ENCODE measurements around the gene TBC1D22A. TPM values are rescaled to one million over a fixed set of nuclear protein-coding genes. Genes with fewer than 3 reads are reported as not detected.

TBC1D22A gene
- total RNA-seq, 1 donor from 2014 or later, result 20.1 TPM

DNA sequence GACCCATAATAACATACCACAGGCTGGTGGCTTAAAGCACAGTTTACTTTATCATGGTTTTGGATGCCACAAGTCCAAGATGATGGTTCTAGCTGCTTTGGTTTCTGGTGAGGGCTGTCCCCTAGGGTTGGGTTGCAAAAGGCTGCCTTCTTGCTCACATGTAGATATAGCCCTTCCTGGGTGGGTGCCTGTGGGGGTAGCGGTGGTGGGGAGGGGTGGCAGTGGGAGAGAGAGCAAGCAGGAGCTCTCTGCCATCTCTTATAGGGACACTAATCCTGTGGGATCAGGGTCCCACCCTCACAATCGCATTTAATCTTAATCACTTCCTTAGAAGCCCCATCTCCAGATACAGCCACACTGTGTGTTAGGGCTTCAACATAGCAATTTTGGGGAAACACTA lies 245.0 kb downstream of the TBC1D22A start:
- no peak for DNase-seq (ENCODE audit: low spot score)
- intact Hi-C loops (cut with DNase I), result no loop called here

DNA sequence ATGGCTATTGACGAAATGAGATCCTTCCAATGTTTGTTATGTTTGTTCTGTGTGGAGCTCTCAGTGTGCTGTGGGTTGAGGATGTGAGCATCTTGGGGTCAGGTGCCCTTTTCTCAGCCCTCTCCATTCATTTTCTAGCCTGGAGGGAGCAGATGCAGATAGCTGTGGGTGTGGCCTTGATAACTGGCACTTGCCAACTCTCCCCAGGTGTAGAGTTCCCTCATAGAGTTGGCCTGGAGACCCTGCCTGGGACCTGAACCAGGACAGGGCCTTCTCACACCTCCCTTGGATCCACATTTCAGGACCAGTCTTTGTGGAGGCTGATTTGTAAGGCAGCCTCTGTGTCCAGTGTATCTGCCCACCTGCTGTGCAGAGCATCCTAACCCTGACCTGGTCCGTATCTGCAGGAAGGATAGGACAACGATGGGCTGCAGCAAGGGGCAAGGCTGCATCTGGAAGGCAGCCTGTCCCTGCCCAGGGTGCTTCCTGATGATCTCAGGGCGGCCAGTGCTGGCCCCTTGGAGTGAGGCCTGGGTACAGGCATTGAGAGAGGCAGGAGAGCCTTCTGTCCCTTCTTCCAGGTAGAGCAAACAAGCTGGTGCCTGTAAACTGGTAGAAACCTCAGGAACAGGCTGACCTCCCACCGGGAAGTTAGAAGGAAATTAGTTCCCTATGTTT lies 245.9 kb downstream of the TBC1D22A start:
- intact Hi-C loops (cut with DNase I), result no loop called here
- DNase-seq (ENCODE audit: low spot score), result no peak

GRCh38 chr22:47009304-47010101 lies 247.1 kb downstream of the TBC1D22A start:
- intact Hi-C loops (cut with DNase I), result no loop called here
- no peak for DNase-seq (ENCODE audit: low spot score)

- DNase-seq (ENCODE audit: low spot score), result no peak
- intact Hi-C loops (cut with DNase I), result no loop called here
Observed at GRCh38 chr22:47010211-47010610, 247.8 kb downstream of the TBC1D22A start.

- DNase-seq (ENCODE audit: low spot score), result no peak
- intact Hi-C loops (cut with DNase I), result no loop called here
Observed at GRCh38 chr22:47011131-47011858, 248.8 kb downstream of the TBC1D22A start.

- intact Hi-C loops (cut with DNase I), result no loop called here
- no peak for DNase-seq (ENCODE audit: low spot score)
Observed at GRCh38 chr22:47011859-47012258, 249.4 kb downstream of the TBC1D22A start.

DNA sequence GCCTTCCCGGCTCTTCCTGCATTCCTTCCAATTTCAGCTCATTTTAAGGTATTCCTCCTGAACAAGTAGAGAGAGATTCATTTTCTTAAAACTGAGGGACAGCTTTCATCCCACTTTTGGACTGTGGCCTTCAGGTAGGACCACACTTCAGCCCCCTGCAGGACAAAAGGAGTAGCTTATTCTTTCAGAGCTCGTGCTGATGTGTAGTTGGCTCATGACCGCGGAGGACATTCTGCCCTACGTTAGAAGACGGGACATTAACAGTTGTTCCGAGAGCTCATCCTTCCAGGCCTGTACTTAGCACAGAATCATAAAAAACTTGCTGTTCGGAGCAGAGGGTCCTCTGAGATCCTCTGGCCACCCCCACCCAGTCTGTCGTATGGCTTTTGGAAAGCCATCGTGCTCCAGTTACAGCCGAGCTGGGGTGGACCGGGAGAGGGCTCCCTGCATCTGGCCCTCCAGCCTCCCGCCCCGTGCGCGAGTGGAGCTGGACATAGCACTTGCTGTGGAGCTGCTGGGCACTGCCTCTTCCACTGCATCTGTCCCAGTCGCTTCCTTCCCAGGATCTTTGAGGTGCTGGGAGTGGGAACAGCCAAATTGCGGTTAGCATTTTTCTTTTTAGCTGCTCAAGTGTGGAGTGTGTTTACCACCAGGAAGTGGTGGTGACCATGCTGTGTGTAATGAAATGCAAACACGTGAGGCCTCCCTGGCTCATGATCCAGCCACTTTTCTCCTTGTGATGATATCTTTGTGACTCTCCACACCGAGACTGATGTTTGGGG lies 250.3 kb downstream of the TBC1D22A start:
- intact Hi-C loops (cut with DNase I), result no loop called here
- no peak for DNase-seq (ENCODE audit: low spot score)

DNA sequence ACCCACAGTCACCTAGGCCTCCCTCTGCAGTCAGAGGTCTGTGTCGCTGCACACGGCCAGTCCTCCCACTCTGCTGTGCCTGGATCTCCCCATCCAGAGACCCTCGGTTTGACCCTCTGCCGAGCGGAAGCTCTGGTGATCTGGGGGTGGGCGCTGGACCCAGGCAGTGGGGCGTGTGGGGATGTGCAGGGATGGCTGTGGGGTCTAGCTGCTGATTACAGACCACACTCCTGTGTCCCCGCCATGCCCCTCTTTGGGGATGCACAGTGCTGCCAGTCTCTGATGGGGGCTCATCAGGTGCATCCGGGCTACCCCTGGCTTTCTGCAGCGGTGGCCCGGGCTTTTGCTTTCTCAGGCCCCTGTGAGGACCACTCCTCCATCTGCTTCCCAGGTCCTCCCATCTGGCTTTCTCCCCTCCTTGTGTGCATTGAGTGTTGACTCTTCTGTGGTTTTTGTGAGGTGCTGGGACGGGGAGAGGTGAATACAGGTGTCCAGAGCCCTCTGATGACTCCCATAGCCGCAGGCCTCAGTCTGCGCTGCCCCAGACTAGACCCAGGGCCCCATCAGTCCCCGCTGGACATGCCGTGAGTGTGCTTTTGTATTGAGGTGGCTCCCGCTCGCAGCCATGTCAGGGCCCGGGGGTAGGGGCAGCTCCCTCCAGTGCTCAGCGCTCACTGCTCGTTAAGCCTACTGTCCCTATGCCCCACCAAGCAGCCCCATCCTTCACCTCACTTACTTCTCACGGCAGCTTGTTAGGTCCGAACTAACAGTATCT lies 251.6 kb downstream of the TBC1D22A start:
- no peak for DNase-seq (ENCODE audit: low spot score)
- intact Hi-C loops (cut with DNase I), result no loop called here

- no peak for DNase-seq (ENCODE audit: low spot score)
- intact Hi-C loops (cut with DNase I), result no loop called here
Observed at GRCh38 chr22:47014636-47015345, 252.3 kb downstream of the TBC1D22A start.

DNA sequence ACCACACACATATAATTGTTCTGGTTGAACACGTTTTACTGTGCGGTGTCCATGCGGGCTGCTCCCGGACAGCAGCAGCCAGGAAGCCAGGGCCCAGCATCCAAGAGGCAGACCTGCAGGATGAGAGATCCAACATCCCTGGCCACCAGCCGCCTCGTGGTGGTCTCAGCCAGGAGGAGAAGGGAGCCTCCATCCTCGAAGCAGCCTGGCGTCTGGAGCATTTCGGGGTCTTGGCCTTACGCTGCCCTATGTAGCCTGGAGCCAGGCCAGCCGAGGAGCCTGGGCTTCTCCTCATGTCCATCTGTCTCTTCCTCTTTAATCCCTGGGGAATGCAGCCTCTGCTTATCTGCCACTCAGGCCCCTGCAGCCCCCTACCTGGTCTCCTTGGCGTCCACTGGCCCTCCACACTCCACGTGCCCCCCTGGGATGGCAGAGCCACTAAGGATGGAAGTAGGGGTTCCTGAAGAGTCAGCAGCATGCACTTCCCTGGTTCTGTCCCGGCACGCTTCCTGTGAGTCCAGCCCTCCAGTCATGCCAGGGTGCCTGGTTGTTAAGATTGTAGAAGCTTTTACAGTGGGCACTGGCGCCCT lies 253.2 kb downstream of the TBC1D22A start:
- intact Hi-C loops (cut with DNase I), result no loop called here
- DNase-seq (ENCODE audit: low spot score), result no peak

DNA sequence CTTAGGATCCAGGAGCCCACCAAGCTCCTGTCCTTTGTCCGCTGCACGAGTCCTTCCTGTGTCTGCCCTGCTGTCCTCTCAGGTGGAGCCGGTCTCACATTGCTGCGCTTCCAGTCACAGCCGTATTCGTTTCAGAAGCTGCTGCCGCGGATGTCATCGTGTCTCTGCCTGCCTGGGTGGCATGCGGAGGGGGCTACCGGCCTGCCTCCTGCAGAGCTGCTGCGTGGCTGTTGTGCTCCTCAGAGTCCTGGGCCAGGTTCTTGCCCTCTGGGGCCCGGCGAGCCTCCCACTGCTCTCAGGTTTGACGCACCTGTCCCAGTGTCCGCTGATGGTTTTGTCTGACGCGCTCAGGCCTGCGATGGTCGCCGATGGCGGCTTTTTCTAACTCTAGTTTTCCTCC lies 254.2 kb downstream of the TBC1D22A start:
- DNase-seq (ENCODE audit: low spot score), result no peak
- intact Hi-C loops (cut with DNase I), result no loop called here

- intact Hi-C loops (cut with DNase I), result no loop called here
- DNase-seq (ENCODE audit: low spot score), result no peak
Observed at GRCh38 chr22:47017245-47017644, 254.8 kb downstream of the TBC1D22A start.

DNA sequence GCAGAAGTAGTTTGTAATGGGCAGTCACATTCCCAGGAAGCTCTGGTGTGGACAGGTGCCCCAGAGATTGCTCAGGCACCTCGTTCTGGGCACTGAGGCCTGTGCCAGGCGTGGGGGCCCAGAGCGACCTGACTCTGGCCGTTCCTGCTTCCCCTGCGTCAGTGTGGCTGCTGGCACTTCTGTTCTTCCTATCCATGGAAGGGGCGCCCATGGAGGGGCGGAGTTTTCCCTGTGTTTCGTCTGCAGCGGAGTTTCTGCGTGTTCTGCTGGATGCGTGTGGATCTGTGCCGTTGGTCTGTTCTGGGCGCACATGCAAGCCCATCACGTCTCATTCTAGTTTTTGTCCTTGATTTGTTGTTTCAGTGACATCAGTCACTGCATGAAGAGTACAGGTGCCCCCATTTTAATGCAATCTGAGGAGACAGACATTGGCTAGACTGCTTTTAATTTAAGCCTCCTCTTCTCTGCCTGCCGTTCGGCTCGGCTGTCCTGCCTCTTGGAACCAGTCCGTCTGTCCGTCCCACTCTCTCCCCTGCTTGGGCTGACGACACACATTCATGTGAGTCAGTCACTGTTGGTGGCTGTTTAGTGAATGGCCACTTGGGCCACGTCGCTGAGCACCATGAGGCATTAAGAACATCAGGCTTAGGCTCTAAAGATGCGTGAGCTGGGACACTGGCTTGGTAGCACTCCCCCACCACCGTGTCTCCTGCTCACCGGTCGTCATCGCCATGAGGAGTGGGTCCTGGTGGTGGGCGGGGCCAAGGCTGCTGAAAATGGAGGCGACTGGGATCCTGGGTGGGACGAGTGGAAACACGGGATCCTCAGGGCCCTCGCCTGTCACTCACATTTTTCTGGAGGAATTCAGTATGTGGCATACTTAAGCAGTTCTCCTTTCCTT lies 255.8 kb downstream of the TBC1D22A start:
- intact Hi-C loops (cut with DNase I), result no loop called here
- DNase-seq (ENCODE audit: low spot score), result no peak

- intact Hi-C loops (cut with DNase I), result no loop called here
- no peak for DNase-seq (ENCODE audit: low spot score)
Observed at GRCh38 chr22:47019012-47019790, 256.8 kb downstream of the TBC1D22A start.

GRCh38 chr22:47020166-47020565 lies 257.7 kb downstream of the TBC1D22A start:
- no peak for DNase-seq (ENCODE audit: low spot score)
- intact Hi-C loops (cut with DNase I), result no loop called here

- DNase-seq (ENCODE audit: low spot score), result no peak
Observed at GRCh38 chr22:47021371-47022074, 259.1 kb downstream of the TBC1D22A start.

More at GRCh38 chr22:47021371-47022074, 259.1 kb downstream of the TBC1D22A start:
- intact Hi-C loops (cut with DNase I), result no loop called here
